Measurements from ENCODE around the gene SIAH2.

GRCh38 chr3:150745832-150746231 is 17.1 kb downstream of the SIAH2 start:
- TF ChIP-seq CTCF (IDR thresholded peaks at IDR 0.05) = no peak
- no peak for TF ChIP-seq POLR2A (IDR thresholded peaks at IDR 0.05)

All from right lobe of liver (tissue), 4 donors.